Esophagus squamous epithelium (tissue), 5 donors: Measurements from ENCODE around the gene HJV. TPM values are rescaled to one million over a fixed set of nuclear protein-coding genes. Genes with fewer than 3 reads are reported as not detected.

Experiments used
- DNase-seq: peaks from one replicate; lab custom pipeline; 2025; lab: John Stamatoyannopoulos, UW
- H3K27ac ChIP-seq, 4 donors: fragments of 200-600 bp; sonication (generic); one replicate each; pipeline ENCODE4 v1.5.1; 2016 to 2019; ENCODE audit warnings: mild to moderate bottlenecking in 1 of 4
- H3K27me3 ChIP-seq, 4 donors: fragments of 200-600 bp; sonication (generic); 1 replicate in 3 of 4; 2 replicates in 1 of 4; pipeline versions ENCODE4 v1.5.1 to v1.6.0; 2017 to 2021; ENCODE audit warnings: antibody characterized with exemption in 1 of 4
- H3K36me3 ChIP-seq, 3 donors: fragments of 200-600 bp; sonication (generic); one replicate each; pipeline ENCODE4 v1.5.1; 2016 to 2019
- H3K4me1 ChIP-seq, 3 donors: fragments of 200-600 bp; sonication (generic); one replicate each; pipeline ENCODE4 v1.5.1; 2017 to 2019
- H3K4me3 ChIP-seq, 4 donors: fragments of 200-600 bp; sonication (generic); 1 replicate in 3 of 4; 2 replicates in 1 of 4; pipeline ENCODE4 v1.5.1; 2016 to 2019; ENCODE audit warnings: mild to moderate bottlenecking in 2 of 4, moderate library complexity in 1 of 4
- H3K9me3 ChIP-seq, 3 donors: fragments of 200-600 bp; sonication (generic); one replicate each; pipeline ENCODE4 v1.5.1; 2016 to 2019
- POLR2A ChIP-seq, 4 donors: fragments of 450-650 bp; IDR thresholded peaks; one replicate each; pipeline ENCODE4 v1.6.1; 2017; ENCODE audit warnings: antibody characterized with exemption in 4 of 4, mild to moderate bottlenecking in 4 of 4, moderate library complexity in 3 of 4
- WGBS, 2 donors: methylation state at CpG; one replicate each; pipeline ENCODE4 v1.1.5; 2018; 5-methylcytosine and 5-hydroxymethylcytosine counted together
- intact Hi-C: fragments of 100-400 bp; cut with DNase I; formaldehyde crosslinking; loops from one replicate; pipeline ENCODE4 v1.15.0; 2022
- total RNA-seq, 4 donors: library from RNA; depleted of rRNA; stranded (reverse); fragments of >200 nt; gene quantifications; one replicate each; pipeline ENCODE4 v1.1.0, GENCODE V29; 2016
- TF ChIP-seq, protein P1 (sequence below), 6 experiments: fragments of 450-650 bp in 4 of 6; fragments of 200-600 bp in 2 of 6; sonication (generic) in 2 of 6; IDR thresholded peaks; one replicate each; pipeline ENCODE4 v1.5.1; 2016 to 2019; ENCODE audit warnings: antibody characterized with exemption in 6 of 6, mild to moderate bottlenecking in 4 of 6, moderate library complexity in 4 of 6
- donor health status: DM: yes; HTN: yes; CAD: no.

The HJV gene
- total RNA-seq, 4 donors from 2014 or later: not detected

DNA sequence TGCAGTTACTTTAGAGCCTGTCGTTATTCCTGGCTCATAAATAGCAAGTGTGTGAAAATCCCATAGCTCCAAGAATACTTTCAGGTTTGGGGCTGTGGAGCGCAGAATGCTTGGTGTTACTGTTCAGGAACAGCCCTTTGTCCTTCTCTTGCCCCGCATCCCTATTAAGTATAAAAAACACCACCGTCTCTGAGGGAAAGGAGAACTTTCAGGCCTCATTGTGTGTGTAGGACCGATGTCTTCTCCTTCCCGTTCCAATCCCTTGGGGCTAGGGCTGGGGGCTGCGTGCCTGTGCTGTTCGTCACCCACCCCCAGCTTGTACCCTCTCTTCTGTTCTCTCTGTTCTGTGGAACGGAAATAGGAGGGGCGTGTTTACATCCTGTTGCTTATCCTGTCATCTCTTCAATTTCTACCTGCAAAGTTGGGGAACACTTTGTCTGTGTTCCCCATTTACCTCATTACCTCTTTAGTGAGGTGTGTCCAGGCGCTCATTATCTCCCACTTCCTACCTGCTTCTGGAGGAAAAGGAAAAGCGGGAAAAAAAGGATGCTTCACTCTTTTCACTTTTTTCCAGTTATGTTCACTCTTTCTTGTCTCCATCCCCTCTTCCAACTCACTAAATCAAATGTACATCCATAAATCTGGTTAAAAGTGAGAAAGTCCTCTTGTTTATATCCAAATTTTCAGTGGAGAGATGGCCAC lies 24.4 kb downstream of the HJV start:
- no peaks in the 10 kb centered on the region for H3K27me3 ChIP-seq
- H3K9me3 ChIP-seq: no peaks in the 10 kb centered on the region
- peak overlapping the region; percentile 57 to 82 (median 78) for H3K4me3 ChIP-seq
- peaks cover 16 to 33% (median 24%) of the 10 kb centered on the region in 3 donors for H3K36me3 ChIP-seq
- intact Hi-C loops: no loop called here
- 8 to 10% methylated on average over 8 to 12 of the region's 12 CpGs for WGBS, 2 donors
- no peak for DNase-seq
- H3K27ac ChIP-seq: peak overlapping the region; percentile 93 to 99 (median 98)
- H3K4me1 ChIP-seq: peaks cover 19 to 80% (median 35%) of the 10 kb centered on the region in 3 donors
- TF ChIP-seq POLR2A (IDR thresholded peaks at IDR 0.05): peak in 1 of 4 donors; percentile 64
- TF ChIP-seq, protein P1, sequence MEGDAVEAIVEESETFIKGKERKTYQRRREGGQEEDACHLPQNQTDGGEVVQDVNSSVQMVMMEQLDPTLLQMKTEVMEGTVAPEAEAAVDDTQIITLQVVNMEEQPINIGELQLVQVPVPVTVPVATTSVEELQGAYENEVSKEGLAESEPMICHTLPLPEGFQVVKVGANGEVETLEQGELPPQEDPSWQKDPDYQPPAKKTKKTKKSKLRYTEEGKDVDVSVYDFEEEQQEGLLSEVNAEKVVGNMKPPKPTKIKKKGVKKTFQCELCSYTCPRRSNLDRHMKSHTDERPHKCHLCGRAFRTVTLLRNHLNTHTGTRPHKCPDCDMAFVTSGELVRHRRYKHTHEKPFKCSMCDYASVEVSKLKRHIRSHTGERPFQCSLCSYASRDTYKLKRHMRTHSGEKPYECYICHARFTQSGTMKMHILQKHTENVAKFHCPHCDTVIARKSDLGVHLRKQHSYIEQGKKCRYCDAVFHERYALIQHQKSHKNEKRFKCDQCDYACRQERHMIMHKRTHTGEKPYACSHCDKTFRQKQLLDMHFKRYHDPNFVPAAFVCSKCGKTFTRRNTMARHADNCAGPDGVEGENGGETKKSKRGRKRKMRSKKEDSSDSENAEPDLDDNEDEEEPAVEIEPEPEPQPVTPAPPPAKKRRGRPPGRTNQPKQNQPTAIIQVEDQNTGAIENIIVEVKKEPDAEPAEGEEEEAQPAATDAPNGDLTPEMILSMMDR (IDR thresholded peaks at IDR 0.05): no peak

DNA sequence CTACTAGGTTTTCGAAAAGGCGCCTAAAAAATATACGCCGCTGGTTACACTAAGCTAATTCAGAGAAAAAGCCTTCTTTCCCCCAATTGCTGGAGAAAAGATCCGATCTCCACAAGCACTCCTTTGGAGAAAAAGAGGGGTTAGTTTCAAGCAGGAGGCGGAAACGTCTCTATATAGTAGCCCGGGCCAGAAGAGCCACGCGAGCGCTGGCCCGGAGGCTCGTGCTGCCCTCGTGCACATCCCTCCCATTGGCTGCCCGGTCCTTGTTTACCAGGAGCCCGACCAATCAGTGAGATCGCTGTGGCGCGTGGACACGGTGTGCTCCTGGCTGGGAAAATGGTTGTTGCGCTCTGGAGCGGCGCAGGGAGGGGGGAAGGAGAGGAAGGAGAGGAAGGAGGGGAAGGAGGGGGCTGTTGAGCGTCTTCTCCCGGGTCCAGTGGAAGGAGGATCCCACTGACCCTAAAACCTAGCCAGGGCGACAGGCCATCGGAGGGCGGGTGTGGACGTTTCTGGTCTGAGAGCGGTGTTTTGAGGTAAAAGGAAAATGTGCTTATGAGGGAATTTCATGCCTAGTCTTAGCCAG lies 25.0 kb downstream of the HJV start, which contains the start of gene TXNIP:
Gene TXNIP (minus strand): TSS at position 147 of the 583 bp plus-strand sequence. CDS start 313 bp downstream, outside the sequence.
- intact Hi-C loops: no loop called here
- TF ChIP-seq, protein P1 (IDR thresholded peaks at IDR 0.05): no peak
- peak in 3 of 4 donors; percentile 58 to 99 (median 97) for TF ChIP-seq POLR2A (IDR thresholded peaks at IDR 0.05)
- no peaks in the 10 kb centered on the region for H3K27me3 ChIP-seq
- 0% methylated on average over 24 to 30 of the region's 30 CpGs for WGBS, 2 donors
- H3K4me1 ChIP-seq: peaks cover 19 to 80% (median 33%) of the 10 kb centered on the region in 3 donors
- H3K27ac ChIP-seq: peak within 1 kb of the TSS; percentile 93 to 99 (median 98)
- peaks cover 16 to 34% (median 24%) of the 10 kb centered on the region in 3 donors for H3K36me3 ChIP-seq
- peak; percentile 98 for DNase-seq
- H3K4me3 ChIP-seq: peak within 1 kb of the TSS; percentile 57 to 82 (median 78)
- H3K9me3 ChIP-seq: no peaks in the 10 kb centered on the region

DNA sequence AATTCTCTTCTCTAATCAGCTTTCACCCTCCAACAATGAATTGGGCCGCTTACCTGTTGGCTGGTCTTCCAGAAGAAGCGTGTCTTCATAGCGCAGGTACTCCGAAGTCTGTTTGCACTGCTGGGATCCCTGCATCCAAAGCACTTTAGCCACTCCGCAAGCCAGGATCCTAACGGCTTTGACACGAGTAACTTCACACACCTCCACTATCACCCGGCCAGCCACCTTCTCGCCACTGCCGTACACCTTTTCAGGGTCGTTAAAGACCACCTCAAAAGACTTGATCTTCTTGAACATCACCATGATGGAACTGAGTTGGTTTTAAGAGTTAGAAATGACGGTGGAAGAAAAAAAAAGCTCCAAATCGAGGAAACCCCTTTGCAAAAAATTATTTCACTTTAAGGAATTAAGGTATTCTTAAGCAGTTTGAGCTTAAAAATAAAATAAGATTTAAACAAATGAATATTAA lies 25.5 kb downstream of the HJV start:
- peaks cover 16 to 34% (median 24%) of the 10 kb centered on the region in 3 donors for H3K36me3 ChIP-seq
- H3K4me1 ChIP-seq: peaks cover 19 to 80% (median 30%) of the 10 kb centered on the region in 3 donors
- TF ChIP-seq POLR2A (IDR thresholded peaks at IDR 0.05): no peak
- TF ChIP-seq, protein P1 (IDR thresholded peaks at IDR 0.05): no peak
- DNase-seq: no peak
- 2 to 3% methylated on average over 13 of the region's 13 CpGs for WGBS, 2 donors
- intact Hi-C loops: no loop called here
- peak overlapping the region; percentile 57 to 82 (median 78) for H3K4me3 ChIP-seq
- no peaks in the 10 kb centered on the region for H3K9me3 ChIP-seq
- H3K27me3 ChIP-seq: no peaks in the 10 kb centered on the region
- peak overlapping the region; percentile 93 to 99 (median 98) for H3K27ac ChIP-seq

DNA sequence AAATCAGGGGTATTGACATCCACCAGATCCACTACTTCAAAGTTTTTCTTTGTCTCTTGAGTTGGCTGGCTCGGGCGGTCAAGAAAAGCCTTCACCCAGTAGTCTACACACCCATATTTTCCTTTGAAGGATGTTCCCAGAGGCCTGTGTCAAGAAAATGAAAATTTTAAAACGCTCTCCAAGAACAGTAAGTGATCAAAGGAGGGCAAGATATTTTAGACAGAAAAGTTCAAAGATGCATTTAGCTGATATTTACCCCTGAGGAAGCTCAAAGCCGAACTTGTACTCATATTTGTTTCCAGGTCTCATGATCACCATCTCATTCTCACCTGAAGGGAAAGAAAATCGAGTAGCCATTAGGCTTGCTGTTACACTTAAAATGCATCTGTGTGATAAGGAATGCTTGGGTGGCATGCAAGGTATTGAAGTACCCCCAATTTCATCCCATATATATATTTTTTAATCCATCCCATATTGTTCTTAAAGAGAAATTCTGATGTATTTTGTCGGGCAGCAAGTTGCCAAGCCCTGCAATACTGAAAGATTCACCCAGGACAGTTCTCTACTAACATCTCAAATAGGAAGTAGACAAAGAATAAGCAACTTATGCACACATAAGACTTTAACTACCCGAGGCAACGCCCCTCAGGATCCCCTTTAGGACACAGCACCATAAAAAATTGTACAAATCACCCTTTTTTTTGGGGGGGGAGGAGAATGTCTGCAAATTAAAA lies 26.2 kb downstream of the HJV start:
- intact Hi-C loops: no loop called here
- peaks cover 19 to 80% (median 25%) of the 10 kb centered on the region in 3 donors for H3K4me1 ChIP-seq
- H3K9me3 ChIP-seq: no peaks in the 10 kb centered on the region
- DNase-seq: no peak
- H3K4me3 ChIP-seq: peak overlapping the region; percentile 57 to 82 (median 78)
- H3K27me3 ChIP-seq: no peaks in the 10 kb centered on the region
- H3K27ac ChIP-seq: peak overlapping the region; percentile 93 to 99 (median 98)
- H3K36me3 ChIP-seq: peaks cover 16 to 34% (median 24%) of the 10 kb centered on the region in 3 donors
- 2 to 5% methylated on average over 8 of the region's 8 CpGs for WGBS, 2 donors
- no peak for TF ChIP-seq POLR2A (IDR thresholded peaks at IDR 0.05)
- TF ChIP-seq, protein P1 (IDR thresholded peaks at IDR 0.05): peak in 1 of 6 experiments; percentile 9
